DOHH2 (cell line): ENCODE results near the gene MASP1.

Source experiments
- H3F3A ChIP-seq: fragments of 200-600 bp; sonication (generic), shearing (Covaris generic); 2 replicates; pipeline ENCODE4 v1.6.0; 2016; ENCODE audit warnings: antibody characterized with exemption, mild to moderate bottlenecking; ENCODE audit not compliant: control insufficient read depth, insufficient read depth
- H3K27ac ChIP-seq: fragments of 200-600 bp; sonication (generic); 2 replicates; pipeline ENCODE4 v1.5.1; 2014; ENCODE audit warnings: low read depth, mild to moderate bottlenecking, low read length, moderate library complexity
- H3K27me3 ChIP-seq: fragments of 200-600 bp; sonication (generic); 2 replicates; pipeline ENCODE4 v1.6.1; 2014; ENCODE audit warnings: mild to moderate bottlenecking, low read length, mixed read lengths; ENCODE audit not compliant: control insufficient read depth
- H3K36me3 ChIP-seq: fragments of 200-600 bp; sonication (generic); 2 replicates; pipeline ENCODE4 v1.6.1; 2014; ENCODE audit warnings: mild to moderate bottlenecking, low read length, moderate library complexity, mixed read lengths; ENCODE audit not compliant: control insufficient read depth
- H3K4me1 ChIP-seq: fragments of 200-600 bp; sonication (generic); 2 replicates; pipeline ENCODE4 v1.6.1; 2014; ENCODE audit warnings: mild to moderate bottlenecking, low read length, mixed read lengths; ENCODE audit not compliant: control insufficient read depth
- H3K4me2 ChIP-seq: fragments of 200-600 bp; sonication (generic); 2 replicates; pipeline ENCODE4 v1.6.0; 2014; ENCODE audit warnings: mild to moderate bottlenecking, low read length, moderate library complexity
- H3K4me3 ChIP-seq: fragments of 200-600 bp; sonication (generic); 2 replicates; pipeline ENCODE4 v1.5.1; 2014; ENCODE audit warnings: mild to moderate bottlenecking, low read length, mixed read lengths
- H3K79me2 ChIP-seq: fragments of 200-600 bp; sonication (generic); 2 replicates; pipeline ENCODE4 v1.6.1; 2014; ENCODE audit warnings: mild to moderate bottlenecking, low read length, mixed read lengths; ENCODE audit not compliant: control insufficient read depth
- H3K9me2 ChIP-seq: fragments of 200-600 bp; sonication (generic); replicated peaks from 2 replicates; pipeline ENCODE4 v1.6.1; 2014; ENCODE audit warnings: mild to moderate bottlenecking, low read length, mixed read lengths; ENCODE audit not compliant: control insufficient read depth
- H3K9me3 ChIP-seq: fragments of 200-600 bp; sonication (generic); 2 replicates; pipeline ENCODE4 v1.6.1; 2014; ENCODE audit warnings: antibody characterized with exemption, low read length, mixed read lengths; ENCODE audit not compliant: control insufficient read depth, insufficient read depth
- H4K20me1 ChIP-seq: fragments of 200-600 bp; sonication (generic); 2 replicates; pipeline ENCODE4 v1.6.0; 2014; ENCODE audit warnings: low read depth, mild to moderate bottlenecking, antibody characterized with exemption, low read length, moderate library complexity; ENCODE audit not compliant: control insufficient read depth, insufficient read depth
- CTCF ChIP-seq: fragments of 200-600 bp; sonication (generic); IDR thresholded peaks from one replicate; pipeline ENCODE4 v1.5.1; 2014; ENCODE audit warnings: antibody characterized with exemption, mild to moderate bottlenecking, low read depth, low read length; ENCODE audit not compliant: poor library complexity, severe bottlenecking
- EZH2phosphoT487 ChIP-seq: fragments of 200-600 bp; sonication (generic); IDR thresholded peaks from 2 replicates; pipeline ENCODE4 v1.6.1; 2017; ENCODE audit warnings: borderline replicate concordance, mild to moderate bottlenecking, antibody characterized with exemption, low read length, moderate library complexity, mixed read lengths

Gene MASP1

GRCh38 chr3:187262360-187262759 is 29.2 kb downstream of the MASP1 start:
- TF ChIP-seq EZH2phosphoT487 (no peak), CTCF (no peak)
- no peaks in the 10 kb centered on the region for H3F3A ChIP-seq
- no peak overlapping the region for H3K4me3 ChIP-seq
- H3K36me3 ChIP-seq: no peaks in the 10 kb centered on the region
- H3K4me2 ChIP-seq: no peak overlapping the region
- H3K27me3 ChIP-seq: peaks cover 3% of the 10 kb centered on the region; the same call in 1 of the 2 replicates
- no peaks in the 10 kb centered on the region for H3K9me3 ChIP-seq
- no peaks in the 10 kb centered on the region for H3K4me1 ChIP-seq
- H3K27ac ChIP-seq: no peak overlapping the region
- no peaks in the 10 kb centered on the region for H4K20me1 ChIP-seq
- H3K79me2 ChIP-seq: no peaks in the 10 kb centered on the region
- H3K9me2 ChIP-seq: no peaks in the 10 kb centered on the region

GRCh38 chr3:187261541-187261969 is 30.0 kb downstream of the MASP1 start:
- Histone ChIP-seq H3F3A (no peaks in the 10 kb centered on the region), H3K27me3 (peaks cover 6% of the 10 kb centered on the region; the same call in 1 of the 2 replicates), H3K27ac (no peak overlapping the region), H3K9me2 (no peaks in the 10 kb centered on the region), H3K9me3 (no peaks in the 10 kb centered on the region), H3K4me3 (no peak overlapping the region), H3K4me1 (no peaks in the 10 kb centered on the region), H3K79me2 (no peaks in the 10 kb centered on the region), H4K20me1 (no peaks in the 10 kb centered on the region), H3K36me3 (no peaks in the 10 kb centered on the region), H3K4me2 (no peak overlapping the region)
- TF ChIP-seq CTCF (no peak), EZH2phosphoT487 (no peak)

DNA sequence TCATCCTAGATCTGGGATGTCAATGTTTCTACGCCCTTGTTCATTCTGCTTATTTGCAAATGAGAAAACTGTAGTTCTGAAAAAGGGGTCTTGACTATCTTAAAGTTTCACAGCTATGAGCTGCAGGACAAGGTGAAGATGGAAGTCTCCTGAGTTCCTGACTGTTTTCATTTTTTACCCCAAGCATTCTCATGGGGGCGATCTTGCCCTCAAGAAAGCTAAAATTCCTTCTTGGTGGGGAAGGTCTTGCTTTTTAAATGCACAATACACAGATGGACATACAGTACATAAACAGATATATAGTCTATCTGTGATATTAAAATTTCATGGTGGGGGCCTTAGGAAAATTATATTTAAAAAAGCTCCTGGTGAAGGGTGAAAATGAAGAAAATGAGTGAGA is 32.4 kb downstream of the MASP1 start:
- Histone ChIP-seq H3K9me3 (no peaks in the 10 kb centered on the region), H3K4me1 (no peaks in the 10 kb centered on the region), H3K27ac (no peak overlapping the region), H3K27me3 (peaks cover 10% of the 10 kb centered on the region), H3F3A (no peaks in the 10 kb centered on the region), H3K4me3 (no peak overlapping the region), H3K36me3 (no peaks in the 10 kb centered on the region), H3K9me2 (no peaks in the 10 kb centered on the region), H3K4me2 (no peak overlapping the region), H4K20me1 (no peaks in the 10 kb centered on the region), H3K79me2 (no peaks in the 10 kb centered on the region)
- TF ChIP-seq EZH2phosphoT487 (no peak), CTCF (no peak)
